Liver (tissue), 3 donors: ENCODE data around the gene HES5.

Experiments
- EGR1 ChIP-seq, 2 donors: IDR thresholded peaks; 2 replicates each; pipeline ENCODE4 v1.6.1; 2016 to 2018; ENCODE audit warnings: antibody characterized with exemption in 2 of 2, low read depth in 2 of 2
- GABPA ChIP-seq, 2 donors: IDR thresholded peaks in 1 of 2; conservative IDR thresholded peaks in 1 of 2; 2 replicates each; pipeline ENCODE4 v1.6.1; 2016; ENCODE audit warnings: antibody characterized with exemption in 2 of 2, mild to moderate bottlenecking in 1 of 2, moderate library complexity in 1 of 2
- RAD21 ChIP-seq, 2 donors: IDR thresholded peaks; 2 replicates each; pipeline ENCODE4 v1.6.1; 2016; ENCODE audit warnings: antibody characterized with exemption in 2 of 2, mild to moderate bottlenecking in 2 of 2
- TAF1 ChIP-seq: conservative IDR thresholded peaks from 2 replicates; pipeline ENCODE4 v1.6.1; 2016; ENCODE audit warnings: antibody characterized with exemption, mild to moderate bottlenecking
- TF ChIP-seq, protein P1 (sequence below): fragments of 150-350 bp; IDR thresholded peaks from 2 replicates; pipeline ENCODE4 v1.5.1; 2017; ENCODE audit warnings: improper control_type of control experiment, low read depth, low read length; ENCODE audit not compliant: missing input control
- TF ChIP-seq, protein P2 (sequence below): IDR thresholded peaks from 2 replicates; pipeline ENCODE4 v1.6.1; 2016; ENCODE audit warnings: antibody characterized with exemption
- TF ChIP-seq, protein P3 (sequence below): IDR thresholded peaks from 2 replicates; pipeline ENCODE4 v1.6.1; 2016; ENCODE audit warnings: antibody characterized with exemption
- TF ChIP-seq, protein P4 (sequence below): IDR thresholded peaks from 2 replicates; pipeline ENCODE4 v1.6.1; 2016; ENCODE audit warnings: antibody characterized with exemption, mild to moderate bottlenecking
- donor health status: healthy.
- donor health status: healthy.

DNA sequence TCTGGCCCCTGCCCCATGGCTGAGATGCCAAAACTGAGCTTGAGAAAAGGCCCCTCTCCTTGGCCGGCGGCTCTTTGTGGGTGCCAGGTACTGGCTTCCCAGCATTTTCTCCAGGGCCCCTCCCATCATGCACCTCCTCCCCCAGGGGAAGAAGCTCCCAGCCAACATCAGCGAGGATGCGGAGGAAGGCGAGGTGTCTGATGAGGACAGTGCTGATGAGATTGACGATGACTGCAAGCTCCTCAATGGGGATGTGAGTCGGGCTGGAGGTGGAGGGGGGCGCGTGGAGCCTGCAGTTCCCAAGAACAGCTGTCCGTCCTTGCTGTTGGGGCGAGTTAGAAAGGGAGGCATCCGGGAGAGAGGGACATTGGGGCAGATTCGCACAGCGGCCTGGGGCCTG, 40.4 kb downstream of the HES5 start:
- TF ChIP-seq RAD21 (IDR thresholded peaks at IDR 0.05): no peak
- TF ChIP-seq TAF1: no peak
- TF ChIP-seq, protein P1, sequence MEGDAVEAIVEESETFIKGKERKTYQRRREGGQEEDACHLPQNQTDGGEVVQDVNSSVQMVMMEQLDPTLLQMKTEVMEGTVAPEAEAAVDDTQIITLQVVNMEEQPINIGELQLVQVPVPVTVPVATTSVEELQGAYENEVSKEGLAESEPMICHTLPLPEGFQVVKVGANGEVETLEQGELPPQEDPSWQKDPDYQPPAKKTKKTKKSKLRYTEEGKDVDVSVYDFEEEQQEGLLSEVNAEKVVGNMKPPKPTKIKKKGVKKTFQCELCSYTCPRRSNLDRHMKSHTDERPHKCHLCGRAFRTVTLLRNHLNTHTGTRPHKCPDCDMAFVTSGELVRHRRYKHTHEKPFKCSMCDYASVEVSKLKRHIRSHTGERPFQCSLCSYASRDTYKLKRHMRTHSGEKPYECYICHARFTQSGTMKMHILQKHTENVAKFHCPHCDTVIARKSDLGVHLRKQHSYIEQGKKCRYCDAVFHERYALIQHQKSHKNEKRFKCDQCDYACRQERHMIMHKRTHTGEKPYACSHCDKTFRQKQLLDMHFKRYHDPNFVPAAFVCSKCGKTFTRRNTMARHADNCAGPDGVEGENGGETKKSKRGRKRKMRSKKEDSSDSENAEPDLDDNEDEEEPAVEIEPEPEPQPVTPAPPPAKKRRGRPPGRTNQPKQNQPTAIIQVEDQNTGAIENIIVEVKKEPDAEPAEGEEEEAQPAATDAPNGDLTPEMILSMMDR: no peak
- TF ChIP-seq, protein P2, sequence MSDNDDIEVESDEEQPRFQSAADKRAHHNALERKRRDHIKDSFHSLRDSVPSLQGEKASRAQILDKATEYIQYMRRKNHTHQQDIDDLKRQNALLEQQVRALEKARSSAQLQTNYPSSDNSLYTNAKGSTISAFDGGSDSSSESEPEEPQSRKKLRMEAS: no peak
- TF ChIP-seq, protein P3, sequence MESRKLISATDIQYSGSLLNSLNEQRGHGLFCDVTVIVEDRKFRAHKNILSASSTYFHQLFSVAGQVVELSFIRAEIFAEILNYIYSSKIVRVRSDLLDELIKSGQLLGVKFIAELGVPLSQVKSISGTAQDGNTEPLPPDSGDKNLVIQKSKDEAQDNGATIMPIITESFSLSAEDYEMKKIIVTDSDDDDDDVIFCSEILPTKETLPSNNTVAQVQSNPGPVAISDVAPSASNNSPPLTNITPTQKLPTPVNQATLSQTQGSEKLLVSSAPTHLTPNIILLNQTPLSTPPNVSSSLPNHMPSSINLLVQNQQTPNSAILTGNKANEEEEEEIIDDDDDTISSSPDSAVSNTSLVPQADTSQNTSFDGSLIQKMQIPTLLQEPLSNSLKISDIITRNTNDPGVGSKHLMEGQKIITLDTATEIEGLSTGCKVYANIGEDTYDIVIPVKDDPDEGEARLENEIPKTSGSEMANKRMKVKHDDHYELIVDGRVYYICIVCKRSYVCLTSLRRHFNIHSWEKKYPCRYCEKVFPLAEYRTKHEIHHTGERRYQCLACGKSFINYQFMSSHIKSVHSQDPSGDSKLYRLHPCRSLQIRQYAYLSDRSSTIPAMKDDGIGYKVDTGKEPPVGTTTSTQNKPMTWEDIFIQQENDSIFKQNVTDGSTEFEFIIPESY: no peak
- TF ChIP-seq EGR1 (IDR thresholded peaks at IDR 0.05; ENCODE audit: low read depth in 2 of 2): no peak
- TF ChIP-seq GABPA (IDR thresholded peaks at IDR 0.05 in 1 of 2, conservative IDR thresholded peaks at IDR 0.05 in 1 of 2): no peak
- TF ChIP-seq, protein P4, sequence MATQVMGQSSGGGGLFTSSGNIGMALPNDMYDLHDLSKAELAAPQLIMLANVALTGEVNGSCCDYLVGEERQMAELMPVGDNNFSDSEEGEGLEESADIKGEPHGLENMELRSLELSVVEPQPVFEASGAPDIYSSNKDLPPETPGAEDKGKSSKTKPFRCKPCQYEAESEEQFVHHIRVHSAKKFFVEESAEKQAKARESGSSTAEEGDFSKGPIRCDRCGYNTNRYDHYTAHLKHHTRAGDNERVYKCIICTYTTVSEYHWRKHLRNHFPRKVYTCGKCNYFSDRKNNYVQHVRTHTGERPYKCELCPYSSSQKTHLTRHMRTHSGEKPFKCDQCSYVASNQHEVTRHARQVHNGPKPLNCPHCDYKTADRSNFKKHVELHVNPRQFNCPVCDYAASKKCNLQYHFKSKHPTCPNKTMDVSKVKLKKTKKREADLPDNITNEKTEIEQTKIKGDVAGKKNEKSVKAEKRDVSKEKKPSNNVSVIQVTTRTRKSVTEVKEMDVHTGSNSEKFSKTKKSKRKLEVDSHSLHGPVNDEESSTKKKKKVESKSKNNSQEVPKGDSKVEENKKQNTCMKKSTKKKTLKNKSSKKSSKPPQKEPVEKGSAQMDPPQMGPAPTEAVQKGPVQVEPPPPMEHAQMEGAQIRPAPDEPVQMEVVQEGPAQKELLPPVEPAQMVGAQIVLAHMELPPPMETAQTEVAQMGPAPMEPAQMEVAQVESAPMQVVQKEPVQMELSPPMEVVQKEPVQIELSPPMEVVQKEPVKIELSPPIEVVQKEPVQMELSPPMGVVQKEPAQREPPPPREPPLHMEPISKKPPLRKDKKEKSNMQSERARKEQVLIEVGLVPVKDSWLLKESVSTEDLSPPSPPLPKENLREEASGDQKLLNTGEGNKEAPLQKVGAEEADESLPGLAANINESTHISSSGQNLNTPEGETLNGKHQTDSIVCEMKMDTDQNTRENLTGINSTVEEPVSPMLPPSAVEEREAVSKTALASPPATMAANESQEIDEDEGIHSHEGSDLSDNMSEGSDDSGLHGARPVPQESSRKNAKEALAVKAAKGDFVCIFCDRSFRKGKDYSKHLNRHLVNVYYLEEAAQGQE: no peak
